Panc1 (cell line): Measurements from ENCODE around the gene MINDY4. TPM values are rescaled to one million over a fixed set of nuclear protein-coding genes. Genes with fewer than 3 reads are reported as not detected.

Experiments
- ATAC-seq: fragments of 200-7000 bp; cut with Tn5 transposase; 2 replicates; pipeline ENCODE4 v1.9.1; 2020; ENCODE audit warnings: mild to moderate bottlenecking, moderate library complexity
- BruUV-seq: library from RNA; stranded (reverse); fragments of 400-500 nt; replicated peaks from 2 replicates; lab custom pipeline; 2021; lab: Mats Ljungman, UMichigan
- CTCF ChIA-PET: fragments of 300-600 bp; sonication (Branson Sonifier 250); formaldehyde crosslinking; loops from one replicate; lab custom pipeline; 2022; ENCODE audit warnings: antibody characterized with exemption; lab: Charles Lee
- POLR2A ChIA-PET: fragments of 300-600 bp; sonication (Branson Sonifier 250); formaldehyde crosslinking; loops from one replicate; lab custom pipeline; 2022; ENCODE audit warnings: antibody characterized with exemption; lab: Charles Lee
- DNase-seq: peaks from one replicate; pipeline ENCODE4 v3.0.0-alpha.2; 2010; ENCODE audit warnings: low read depth, low spot score
- H3K27ac ChIP-seq: 2 replicates; pipeline ENCODE4 v1.5.1; 2011; ENCODE audit warnings: mild to moderate bottlenecking, low read length, inconsistent platforms
- H3K27me3 ChIP-seq: fragments of 200-500 bp; sonication (Bioruptor generic); 2 replicates; pipeline ENCODE4 v1.6.0; 2014; ENCODE audit warnings: low read length, inconsistent platforms; ENCODE audit not compliant: control insufficient read depth, insufficient read depth
- H3K36me3 ChIP-seq: fragments of 200-500 bp; sonication (Bioruptor generic); 2 replicates; pipeline ENCODE4 v1.5.1; 2014; ENCODE audit warnings: inconsistent platforms, mild to moderate bottlenecking, low read length, moderate library complexity; ENCODE audit not compliant: control insufficient read depth, insufficient read depth
- H3K4me1 ChIP-seq: 2 replicates; pipeline ENCODE4 v1.5.1; 2011; ENCODE audit warnings: inconsistent platforms, mild to moderate bottlenecking, low read length, moderate library complexity; ENCODE audit not compliant: control insufficient read depth, insufficient read depth
- H3K4me3 ChIP-seq, 2 experiments: 2 replicates each; pipeline ENCODE4 v1.5.1; 2011 to 2012; ENCODE audit warnings: low read depth in 2 of 2, low read length in 2 of 2, mild to moderate bottlenecking in 2 of 2, inconsistent platforms in 1 of 2, moderate library complexity in 1 of 2
- H3K9me3 ChIP-seq: fragments of 200-500 bp; sonication (Bioruptor generic); 2 replicates; pipeline ENCODE4 v1.5.1; 2014; ENCODE audit warnings: low read depth, mild to moderate bottlenecking, inconsistent platforms, low read length, moderate library complexity; ENCODE audit not compliant: control insufficient read depth, insufficient read depth
- CTCF ChIP-seq: fragments of 450-650 bp; IDR thresholded peaks from 2 replicates; pipeline ENCODE4 v1.5.1; 2017; ENCODE audit warnings: mild to moderate bottlenecking
- POLR2AphosphoS5 ChIP-seq: IDR thresholded peaks from 2 replicates; pipeline ENCODE4 v1.6.1; 2012; ENCODE audit warnings: mild to moderate bottlenecking, low read depth, low read length, moderate library complexity
- REST ChIP-seq, 2 experiments: IDR thresholded peaks; 2 replicates each; pipeline ENCODE4 v1.6.1; 2011 to 2012; ENCODE audit warnings: low read depth in 2 of 2, control low read depth in 1 of 2, low read length in 1 of 2, mild to moderate bottlenecking in 1 of 2, moderate library complexity in 1 of 2; ENCODE audit not compliant: insufficient read depth in 1 of 2
- SIN3A ChIP-seq: IDR thresholded peaks from 2 replicates; pipeline ENCODE4 v1.6.1; 2012; ENCODE audit warnings: low read depth, mild to moderate bottlenecking, low read length, moderate library complexity, borderline replicate concordance; ENCODE audit not compliant: insufficient read depth
- TCF7L2 ChIP-seq: IDR thresholded peaks from 2 replicates; pipeline ENCODE4 v1.6.1; 2011; ENCODE audit warnings: mild to moderate bottlenecking, low read depth, low read length, inconsistent platforms
- in situ Hi-C: cut with HindIII; loops from 2 replicates; pipeline ENCODE4 v1.10.0; 2016; ENCODE audit warnings: low sequenced_read_pairs, low pct_unique_long_range_greater_than_20kb
- intact Hi-C: fragments of 100-400 bp; cut with micrococcal nuclease; formaldehyde crosslinking; loops from one replicate; pipeline ENCODE4 v1.10.0; 2022; ENCODE audit not compliant: unreplicated experiment
- total RNA-seq: library from RNA; stranded (reverse); gene quantifications from one replicate; pipeline ENCODE4 v1.2.1, GENCODE V29; 2021; ENCODE audit not compliant: unreplicated experiment

Gene MINDY4
- total RNA-seq, 1 experiment from 2014 or later: 6.2 TPM

GRCh38 chr7:30902466-30902865 is 131.2 kb downstream of the MINDY4 start:
- no peaks in the 10 kb centered on the region for H3K9me3 ChIP-seq
- H3K27ac ChIP-seq: no peak overlapping the region
- ChIA-PET CTCF (interaction anchor here (0.6 kb wide), 1 partner anchor 222 kb away, joined by 3 read pairs; no protein-coding TSS in a partner anchor), POLR2A (no interaction called here)
- no peak overlapping the region for H3K4me3 ChIP-seq
- no peak for TF ChIP-seq POLR2AphosphoS5
- TF ChIP-seq TCF7L2: no peak
- no peak for TF ChIP-seq CTCF
- no peak for TF ChIP-seq REST (IDR thresholded peaks at IDR 0.05; ENCODE audit: insufficient read depth in 1 of 2, low read depth in 2 of 2, low read length in 1 of 2)
- TF ChIP-seq SIN3A: no peak
- DNase-seq: no peak
- no peak for ATAC-seq
- H3K27me3 ChIP-seq: no peaks in the 10 kb centered on the region
- intact Hi-C loops (loop anchor here (10.0 kb wide), 1 partner anchor 98 kb away; no protein-coding TSS in a partner anchor), in situ Hi-C loops (no loop called here)
- peaks cover under 1% of the 10 kb centered on the region for H3K4me1 ChIP-seq
- no TSS peak for BruUV-seq
- no peaks in the 10 kb centered on the region for H3K36me3 ChIP-seq

GRCh38 chr7:30903146-30903545 is 131.9 kb downstream of the MINDY4 start:
- no peaks in the 10 kb centered on the region for H3K9me3 ChIP-seq
- H3K27me3 ChIP-seq: no peaks in the 10 kb centered on the region
- H3K4me3 ChIP-seq: no peak overlapping the region
- no peak overlapping the region for H3K27ac ChIP-seq
- POLR2A ChIA-PET: no interaction called here
- no peaks in the 10 kb centered on the region for H3K4me1 ChIP-seq
- BruUV-seq: no TSS peak
- CTCF ChIA-PET: no interaction called here
- no peak for DNase-seq
- TF ChIP-seq TCF7L2 (no peak), SIN3A (no peak), REST (IDR thresholded peaks at IDR 0.05; ENCODE audit: insufficient read depth in 1 of 2, low read depth in 2 of 2, low read length in 1 of 2) (no peak), POLR2AphosphoS5 (no peak), CTCF (no peak)
- intact Hi-C loops: loop anchor here (10.0 kb wide), 1 partner anchor 98 kb away; no protein-coding TSS in a partner anchor
- in situ Hi-C loops: no loop called here
- no peaks in the 10 kb centered on the region for H3K36me3 ChIP-seq
- ATAC-seq: no peak
